ENCODE data around the gene GEMIN5. TPM values are rescaled to one million over a fixed set of nuclear protein-coding genes. Genes with fewer than 3 reads are reported as not detected.

Gene GEMIN5
- total and polyA plus RNA-seq, 2 of the 8 experiments (the other 6 are each of a cell fraction or from before 2014, with no cell fraction given): 12.8 to 47.0 TPM

DNA sequence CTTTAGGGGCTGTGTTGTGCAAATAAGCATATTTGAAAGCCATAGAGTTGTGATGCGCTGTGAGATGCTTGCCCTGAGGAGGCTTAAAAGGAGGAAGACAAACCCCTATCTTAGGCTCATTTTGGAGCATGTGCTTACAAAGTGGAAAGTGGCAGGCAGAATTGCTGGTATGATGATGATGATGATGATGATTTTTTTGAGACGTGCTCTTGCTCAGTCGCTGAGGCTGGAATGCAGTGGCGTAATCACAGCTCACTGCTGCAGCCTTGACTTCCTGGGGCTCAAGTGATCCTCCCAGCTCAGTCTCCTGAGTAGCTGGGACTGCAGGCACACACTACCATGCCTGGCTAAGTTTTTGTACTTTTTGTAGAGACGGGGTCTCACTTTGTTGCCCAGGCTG lies 77.9 kb downstream of the GEMIN5 start:
- Histone ChIP-seq H2AK5ac (ENCODE audit: low read depth, low read length) (no peak overlapping the region), H2BK15ac (ENCODE audit: low read length) (no peak overlapping the region), H3K4me1 (replicated peaks in 1 of 4; ENCODE audit: control insufficient read depth in 3 of 4, insufficient read depth in 4 of 4, low read length in 3 of 4) (peaks cover 0 to 9% (median 5%) of the 10 kb centered on the region in 4 experiments; a peak in 6 of 7 replicates), H3K79me1 (ENCODE audit: low read depth, low read length) (peaks cover 5% of the 10 kb centered on the region; the same call in 1 of the 2 replicates), H3K4ac (replicated peaks; ENCODE audit: insufficient read length, low read depth, low read length) (no peak overlapping the region), H2BK12ac (ENCODE audit: low read depth, low read length) (no peak overlapping the region), H3K56ac (replicated peaks; ENCODE audit: insufficient read length, low read depth, low read length) (no peak overlapping the region), H4K5ac (ENCODE audit: insufficient read length, low read depth, low read length) (no peak overlapping the region), H2BK5ac (ENCODE audit: low read depth, low read length) (no peak overlapping the region), H3K27ac (ENCODE audit: low read depth, low read length) (no peak overlapping the region), H3K4me2 (ENCODE audit: insufficient read depth in 1 of 2, low read depth in 2 of 2, low read length in 2 of 2) (peak overlapping the region; percentile 83 to 92), H3K9me3 (ENCODE audit: insufficient read depth in 2 of 2, low read depth in 1 of 2, low read length in 1 of 2) (no peaks in the 10 kb centered on the region), H4K20me1 (replicated peaks in 1 of 2; ENCODE audit: control insufficient read depth in 1 of 2, insufficient read depth in 2 of 2, low read length in 2 of 2) (peaks cover 3 to 6% of the 10 kb centered on the region in 2 experiments), H3K4me3 (ENCODE audit: extremely low read depth in 1 of 4, insufficient read depth in 2 of 4, low read depth in 3 of 4, low read length in 4 of 4) (peak overlapping the region; percentile 55 to 98 (median 72); a peak in 7 of 8 replicates), H3K14ac (ENCODE audit: insufficient read length) (no peak overlapping the region), H2BK120ac (replicated peaks; ENCODE audit: low read depth, low read length) (no peak overlapping the region), H3K9ac (replicated peaks in 1 of 4; ENCODE audit: extremely low read depth in 1 of 4, low read depth in 3 of 4, low read length in 3 of 4) (peak overlapping the region in 1 of 4 experiments; percentile 20; a peak in 2 of 7 replicates), H2BK20ac (ENCODE audit: low read length) (no peak overlapping the region), H3K79me2 (ENCODE audit: control insufficient read depth in 1 of 2, insufficient read depth in 2 of 2, low read length in 2 of 2) (peaks cover 22 to 55% of the 10 kb centered on the region in 2 experiments), H4K8ac (ENCODE audit: extremely low read depth, insufficient read depth, low read length) (no peak overlapping the region), H3K27me3 (replicated peaks in 1 of 4; ENCODE audit: control insufficient read depth in 3 of 4, extremely low read depth in 1 of 4, insufficient read depth in 3 of 4, low read length in 3 of 4) (no peaks in the 10 kb centered on the region), H3K36me3 (ENCODE audit: control insufficient read depth in 2 of 4, insufficient read depth in 4 of 4, low read length in 3 of 4) (peaks cover 2 to 19% (median 13%) of the 10 kb centered on the region in 4 experiments; a peak in 7 of 8 replicates), H3K18ac (ENCODE audit: extremely low read depth, low read length) (no peak overlapping the region), H4K91ac (replicated peaks; ENCODE audit: insufficient read length, low read length) (no peak overlapping the region), H3K23me2 (ENCODE audit: low read depth, low read length) (peaks cover 7% of the 10 kb centered on the region), H3K23ac (ENCODE audit: insufficient read length) (no peak overlapping the region), H2AFZ (ENCODE audit: low read length) (no peak overlapping the region)
- FAIRE-seq: no peak
- ChIA-PET CTCF (ENCODE audit: partially characterized antibody) (no interaction called here), POLR2A (ENCODE audit: partially characterized antibody) (interaction anchor here (0.6 to 2.0 kb wide), 4 partner anchors 9 to 187 kb away, joined by 3 to 5 read pairs (median 4); partner anchors contain the start of gene FAXDC2)
- 56% methylated on average over 5 of the region's 5 CpGs; no CpG with 5 or more reads in 1 of the 2 experiments for WGBS, 2 experiments (ENCODE audit: extremely low coverage in 1 of 2, insufficient coverage in 1 of 2, insufficient read length in 1 of 2, insufficient replicate concordance in 2 of 2, low coverage in 1 of 2, low lambda C conversion rate in 2 of 2, missing lambda C conversion rate in 1 of 2)
- no peak for DNase-seq (ENCODE audit: low read depth in 1 of 2, low spot score in 2 of 2)
- no peak for TF ChIP-seq HDAC6 (IDR thresholded peaks at IDR 0.05; ENCODE audit: low read depth, low read length)
- TF ChIP-seq RFX5 (IDR thresholded peaks at IDR 0.05; ENCODE audit: borderline replicate concordance, low read depth, low read length): no peak
- TF ChIP-seq, protein P1, sequence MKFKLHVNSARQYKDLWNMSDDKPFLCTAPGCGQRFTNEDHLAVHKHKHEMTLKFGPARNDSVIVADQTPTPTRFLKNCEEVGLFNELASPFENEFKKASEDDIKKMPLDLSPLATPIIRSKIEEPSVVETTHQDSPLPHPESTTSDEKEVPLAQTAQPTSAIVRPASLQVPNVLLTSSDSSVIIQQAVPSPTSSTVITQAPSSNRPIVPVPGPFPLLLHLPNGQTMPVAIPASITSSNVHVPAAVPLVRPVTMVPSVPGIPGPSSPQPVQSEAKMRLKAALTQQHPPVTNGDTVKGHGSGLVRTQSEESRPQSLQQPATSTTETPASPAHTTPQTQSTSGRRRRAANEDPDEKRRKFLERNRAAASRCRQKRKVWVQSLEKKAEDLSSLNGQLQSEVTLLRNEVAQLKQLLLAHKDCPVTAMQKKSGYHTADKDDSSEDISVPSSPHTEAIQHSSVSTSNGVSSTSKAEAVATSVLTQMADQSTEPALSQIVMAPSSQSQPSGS (IDR thresholded peaks at IDR 0.05; ENCODE audit: low read length): no peak
- TF ChIP-seq TEAD4 (IDR thresholded peaks at IDR 0.05; ENCODE audit: low read depth, low read length): peak; percentile 63; the same call in 1 of the 2 replicates
- TF ChIP-seq TCF12 (IDR thresholded peaks at IDR 0.05; ENCODE audit: low read depth, low read length): no peak
- peak; percentile 39; the same call in 1 of the 2 replicates for TF ChIP-seq CEBPB (IDR thresholded peaks at IDR 0.05; ENCODE audit: low read depth, low read length)

Data from H1 (cell line).